HEK293 (cell line): ENCODE results near the gene ZNF611.

Source experiments
- CTCF ChIA-PET: fragments of 350-600 bp; formaldehyde crosslinking; extraction: SDS; loops from one replicate; lab custom pipeline; 2021; ENCODE audit warnings: antibody characterized with exemption; lab: Yijun Ruan, JAX
- POLR2A ChIA-PET: fragments of 300-600 bp; formaldehyde crosslinking; extraction: SDS; loops from one replicate; lab custom pipeline; 2020; ENCODE audit warnings: antibody characterized with exemption, inconsistent platforms; lab: Yijun Ruan, JAX
- H3K27ac ChIP-seq: fragments of 200-500 bp; sonication (Bioruptor generic); 2 replicates; pipeline ENCODE4 v1.5.1; 2014; ENCODE audit warnings: low read depth, low read length, control low read depth, inconsistent platforms; ENCODE audit errors: extremely low read depth
- H3K36me3 ChIP-seq, 2 experiments: fragments of 200-500 bp in 1 of 2; sonication (Bioruptor generic) in 1 of 2; 1 replicate in 1 of 2; 2 replicates in 1 of 2; pipeline ENCODE4 v1.5.1; 2014 to 2017; ENCODE audit warnings: inconsistent platforms in 2 of 2, low read length in 2 of 2; ENCODE audit not compliant: control insufficient read depth in 2 of 2, insufficient read depth in 1 of 2
- H3K4me1 ChIP-seq: fragments of 200-500 bp; sonication (Bioruptor generic); 2 replicates; pipeline ENCODE4 v1.5.1; 2014; ENCODE audit warnings: mild to moderate bottlenecking, low read length, inconsistent platforms; ENCODE audit not compliant: control insufficient read depth, insufficient read depth
- H3K4me3 ChIP-seq: 2 replicates; pipeline ENCODE4 v1.5.1; 2011; ENCODE audit warnings: low read depth, mild to moderate bottlenecking, control low read depth, low read length, moderate library complexity
- H3K9me3 ChIP-seq: fragments of 200-500 bp; sonication (Bioruptor generic); 2 replicates; pipeline ENCODE4 v1.5.1; 2014; ENCODE audit warnings: low read depth, low read length, inconsistent platforms; ENCODE audit not compliant: control insufficient read depth, insufficient read depth
- EGR2 ChIP-seq: fragments of 450-650 bp; formaldehyde crosslinking; IDR thresholded peaks from 2 replicates; pipeline ENCODE4 v1.5.1; 2016; ENCODE audit warnings: low read depth, missing biosample characterization, missing genetic modification characterization
- KLF10 ChIP-seq: fragments of 450-650 bp; IDR thresholded peaks from 2 replicates; pipeline ENCODE4 v1.5.1; 2018; ENCODE audit warnings: missing biosample characterization, mild to moderate bottlenecking, missing genetic modification characterization
- KLF17 ChIP-seq: fragments of 450-650 bp; formaldehyde crosslinking; IDR thresholded peaks from 2 replicates; pipeline ENCODE4 v1.5.1; 2016; ENCODE audit warnings: missing biosample characterization, missing genetic modification characterization
- PRDM1 ChIP-seq: fragments of 450-650 bp; formaldehyde crosslinking; IDR thresholded peaks from 2 replicates; pipeline ENCODE4; 2016; ENCODE audit warnings: missing biosample characterization, missing genetic modification characterization
- PRDM2 ChIP-seq: fragments of 450-650 bp; formaldehyde crosslinking; IDR thresholded peaks from 2 replicates; pipeline ENCODE4 v1.5.1; 2016; ENCODE audit warnings: missing biosample characterization, missing genetic modification characterization, borderline replicate concordance
- ZBTB20 ChIP-seq: fragments of 450-650 bp; formaldehyde crosslinking; IDR thresholded peaks from 2 replicates; pipeline ENCODE4 v1.5.1; 2016; ENCODE audit warnings: missing biosample characterization, missing genetic modification characterization
- ZNF132 ChIP-seq: fragments of 450-650 bp; formaldehyde crosslinking; IDR thresholded peaks from 2 replicates; pipeline ENCODE4 v1.5.1; 2017; ENCODE audit warnings: missing biosample characterization, missing genetic modification characterization, borderline replicate concordance
- ZNF19 ChIP-seq: fragments of 450-650 bp; formaldehyde crosslinking; IDR thresholded peaks from 2 replicates; pipeline ENCODE4; 2016; ENCODE audit warnings: missing biosample characterization, missing genetic modification characterization, low read depth
- ZNF280D ChIP-seq: fragments of 450-650 bp; formaldehyde crosslinking; IDR thresholded peaks from 2 replicates; pipeline ENCODE4 v1.5.1; 2016; ENCODE audit warnings: missing biosample characterization, missing genetic modification characterization
- ZNF48 ChIP-seq: fragments of 450-650 bp; formaldehyde crosslinking; IDR thresholded peaks from 2 replicates; pipeline ENCODE4 v1.5.1; 2016; ENCODE audit warnings: missing biosample characterization, missing genetic modification characterization
- ZNF488 ChIP-seq: fragments of 450-650 bp; formaldehyde crosslinking; IDR thresholded peaks from 2 replicates; pipeline ENCODE4 v1.5.1; 2016; ENCODE audit warnings: missing biosample characterization, missing genetic modification characterization
- ZNF513 ChIP-seq: fragments of 450-650 bp; IDR thresholded peaks from 2 replicates; pipeline ENCODE4 v1.5.1; 2018; ENCODE audit warnings: missing biosample characterization, missing genetic modification characterization
- ZNF555 ChIP-seq: fragments of 450-650 bp; formaldehyde crosslinking; conservative IDR thresholded peaks from 2 replicates; pipeline ENCODE4 v1.5.1; 2017; ENCODE audit warnings: missing biosample characterization, mild to moderate bottlenecking, missing genetic modification characterization, inconsistent platforms
- ZNF704 ChIP-seq: fragments of 450-650 bp; formaldehyde crosslinking; IDR thresholded peaks from 2 replicates; pipeline ENCODE4 v1.5.1; 2016; ENCODE audit warnings: missing biosample characterization, missing genetic modification characterization
- ZNF830 ChIP-seq: fragments of 450-650 bp; IDR thresholded peaks from 2 replicates; pipeline ENCODE4 v1.5.0; 2018; ENCODE audit warnings: missing biosample characterization, missing genetic modification characterization, low read depth, mild to moderate bottlenecking, moderate library complexity
- ZSCAN16 ChIP-seq: fragments of 450-650 bp; formaldehyde crosslinking; IDR thresholded peaks from 2 replicates; pipeline ENCODE4 v1.5.1; 2016; ENCODE audit warnings: missing biosample characterization, missing genetic modification characterization

The ZNF611 gene

GRCh38 chr19:52660981-52661380 lies 73.9 kb downstream of the ZNF611 start (continued):
- TF ChIP-seq ZNF704 (tag by site-specific recombination): no peak
- TF ChIP-seq ZNF48: no peak

GRCh38 chr19:52659013-52659412 lies 75.8 kb downstream of the ZNF611 start:
- POLR2A ChIA-PET: no interaction called here
- no peaks in the 10 kb centered on the region for H3K4me1 ChIP-seq
- CTCF ChIA-PET: no interaction called here
- TF ChIP-seq EGR2 (no peak), ZNF280D (tag by site-specific recombination) (no peak), ZNF132 (tag by site-specific recombination) (no peak), ZNF513 (no peak), PRDM1 (tag by site-specific recombination) (no peak), KLF10 (tag by site-specific recombination) (no peak), ZNF488 (tag by site-specific recombination) (no peak), ZBTB20 (tag by site-specific recombination) (no peak), ZNF555 (tag by site-specific recombination) (no peak), KLF17 (tag by site-specific recombination) (no peak), ZNF19 (tag by site-specific recombination) (no peak), ZSCAN16 (tag by site-specific recombination) (no peak), PRDM2 (tag by site-specific recombination) (no peak), ZNF830 (tag by site-specific recombination) (no peak)
- peaks cover 0 to 63% of the 10 kb centered on the region in 2 experiments; a peak in 1 of 3 replicates for H3K36me3 ChIP-seq
- no peaks in the 10 kb centered on the region for H3K9me3 ChIP-seq
- no peak overlapping the region for H3K27ac ChIP-seq
- no peak overlapping the region for H3K4me3 ChIP-seq
